AG04449 (cell line): ENCODE data around the gene VEGFA.

Source experiments
- CTCF ChIA-PET: fragments of 350-600 bp; formaldehyde crosslinking; extraction: SDS; loops from one replicate; lab custom pipeline; 2021; ENCODE audit warnings: antibody characterized with exemption; lab: Yijun Ruan, JAX
- POLR2A ChIA-PET: fragments of 400-600, 350-600 bp; formaldehyde crosslinking; extraction: SDS; loops from one replicate; lab custom pipeline; 2020; ENCODE audit warnings: antibody characterized with exemption, inconsistent platforms; lab: Yijun Ruan, JAX
- DNase-seq: peaks from one replicate; pipeline ENCODE4 v3.0.0-alpha.2; 2010; ENCODE audit warnings: low read depth, low spot score
- H3K4me3 ChIP-seq: 2 replicates; pipeline ENCODE4 v1.5.1; 2011; ENCODE audit warnings: low read depth, mild to moderate bottlenecking, control low read depth, low read length
- CTCF ChIP-seq: IDR thresholded peaks from one replicate; pipeline ENCODE4 v1.5.1; 2011; ENCODE audit warnings: mild to moderate bottlenecking, moderate library complexity, low read length, control low read depth, inconsistent platforms; ENCODE audit not compliant: insufficient read depth; ENCODE audit errors: missing control alignments

Gene VEGFA

DNA sequence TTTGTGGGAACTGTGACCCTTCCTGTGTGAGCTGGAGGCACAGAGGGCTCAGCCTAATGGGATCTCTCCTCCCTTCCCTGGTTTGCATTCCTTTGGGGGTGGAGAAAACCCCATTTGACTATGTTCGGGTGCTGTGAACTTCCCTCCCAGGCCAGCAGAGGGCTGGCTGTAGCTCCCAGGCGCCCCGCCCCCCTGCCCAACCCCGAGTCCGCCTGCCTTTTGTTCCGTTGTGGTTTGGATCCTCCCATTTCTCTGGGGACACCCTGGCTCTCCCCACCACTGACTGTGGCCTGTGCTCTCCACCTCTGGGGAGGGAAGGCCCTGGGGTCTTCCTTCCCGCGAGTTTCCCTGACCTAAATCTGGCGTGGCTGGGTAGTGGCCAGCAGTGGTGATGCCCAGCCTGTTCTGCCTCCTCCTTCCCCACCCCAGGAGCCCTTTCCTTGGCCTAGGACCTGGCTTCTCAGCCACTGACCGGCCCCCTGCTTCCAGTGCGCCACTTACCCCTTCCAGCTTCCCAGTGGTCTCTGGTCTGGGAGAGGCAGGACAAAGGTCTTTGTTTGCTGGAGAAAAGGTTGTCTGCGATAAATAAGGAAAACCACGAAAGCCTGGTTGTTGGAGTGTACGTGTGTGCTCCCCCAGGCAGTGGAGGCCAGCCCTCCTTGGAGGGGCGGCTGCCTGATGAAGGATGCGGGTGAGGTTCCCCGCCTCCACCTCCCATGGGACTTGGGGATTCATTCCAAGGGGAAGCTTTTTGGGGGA, 4.9 kb downstream of the VEGFA start:
- H3K4me3 ChIP-seq: peak overlapping the region; percentile 98
- POLR2A ChIA-PET: interaction anchor here (0.6 to 2.5 kb wide), 10 partner anchors 15 to 304 kb away, joined by 3 to 12 read pairs (median 4); partner anchors contain the start of gene GTPBP2
- CTCF ChIA-PET: interaction anchor here (0.6 to 7.1 kb wide), 42 partner anchors 8 to 310 kb away, joined by 3 to 77 read pairs (median 5); no protein-coding TSS in a partner anchor
- no peak for DNase-seq
- TF ChIP-seq CTCF: peak; percentile 89

- POLR2A ChIA-PET: interaction anchor here (0.8 to 2.5 kb wide), 5 partner anchors 15 to 298 kb away, joined by 3 to 12 read pairs (median 6); no protein-coding TSS in a partner anchor
- DNase-seq: no peak
- H3K4me3 ChIP-seq: peak overlapping the region; percentile 98
- no peak for TF ChIP-seq CTCF
- CTCF ChIA-PET: interaction anchor here (1.3 to 7.1 kb wide), 14 partner anchors 8 to 304 kb away, joined by 4 to 77 read pairs (median 11); no protein-coding TSS in a partner anchor
Observed at GRCh38 chr6:43775535-43775885, 5.5 kb downstream of the VEGFA start.

DNA sequence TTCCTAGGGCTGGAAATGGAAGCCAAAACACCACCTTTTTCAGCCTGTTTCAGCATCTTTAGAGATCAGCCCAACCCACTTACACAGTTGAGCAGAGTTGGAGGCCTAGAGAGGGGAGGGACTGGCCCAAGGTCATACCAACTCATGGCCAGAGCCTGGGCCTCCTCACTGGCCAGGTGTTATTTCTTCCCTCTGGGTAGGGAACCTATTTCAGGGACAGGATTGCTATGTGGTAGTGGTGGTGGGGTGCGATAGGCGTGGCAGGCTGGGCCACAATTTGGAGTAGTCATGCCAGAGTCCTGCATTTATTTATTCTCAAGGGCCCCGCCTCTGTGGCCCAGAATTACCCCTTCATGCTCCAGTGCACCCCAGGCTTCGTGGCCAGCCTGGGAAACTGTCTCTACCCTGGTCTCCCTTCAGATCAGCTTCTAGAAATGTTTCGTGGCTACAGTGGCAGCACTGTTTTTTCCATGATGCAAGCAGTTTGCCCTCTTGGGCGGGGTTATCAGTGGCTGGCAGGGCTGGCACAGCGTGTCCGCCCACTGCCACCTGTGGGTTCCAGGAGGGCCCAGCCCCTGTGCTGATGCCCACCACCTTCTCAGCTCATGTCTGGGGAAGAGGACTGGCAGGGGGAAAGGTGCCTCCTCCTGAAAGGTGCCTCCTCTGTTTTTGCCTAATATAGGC, 6.2 kb downstream of the VEGFA start:
- no peak for DNase-seq
- POLR2A ChIA-PET: interaction anchor here (1.7 kb wide), 1 partner anchor 11 kb away, joined by 7 read pairs; no protein-coding TSS in a partner anchor
- peak overlapping the region; percentile 29 for H3K4me3 ChIP-seq
- no peak for TF ChIP-seq CTCF
- CTCF ChIA-PET: interaction anchor here (0.9 to 7.1 kb wide), 8 partner anchors 7 to 303 kb away, joined by 3 to 77 read pairs (median 10); no protein-coding TSS in a partner anchor

DNA sequence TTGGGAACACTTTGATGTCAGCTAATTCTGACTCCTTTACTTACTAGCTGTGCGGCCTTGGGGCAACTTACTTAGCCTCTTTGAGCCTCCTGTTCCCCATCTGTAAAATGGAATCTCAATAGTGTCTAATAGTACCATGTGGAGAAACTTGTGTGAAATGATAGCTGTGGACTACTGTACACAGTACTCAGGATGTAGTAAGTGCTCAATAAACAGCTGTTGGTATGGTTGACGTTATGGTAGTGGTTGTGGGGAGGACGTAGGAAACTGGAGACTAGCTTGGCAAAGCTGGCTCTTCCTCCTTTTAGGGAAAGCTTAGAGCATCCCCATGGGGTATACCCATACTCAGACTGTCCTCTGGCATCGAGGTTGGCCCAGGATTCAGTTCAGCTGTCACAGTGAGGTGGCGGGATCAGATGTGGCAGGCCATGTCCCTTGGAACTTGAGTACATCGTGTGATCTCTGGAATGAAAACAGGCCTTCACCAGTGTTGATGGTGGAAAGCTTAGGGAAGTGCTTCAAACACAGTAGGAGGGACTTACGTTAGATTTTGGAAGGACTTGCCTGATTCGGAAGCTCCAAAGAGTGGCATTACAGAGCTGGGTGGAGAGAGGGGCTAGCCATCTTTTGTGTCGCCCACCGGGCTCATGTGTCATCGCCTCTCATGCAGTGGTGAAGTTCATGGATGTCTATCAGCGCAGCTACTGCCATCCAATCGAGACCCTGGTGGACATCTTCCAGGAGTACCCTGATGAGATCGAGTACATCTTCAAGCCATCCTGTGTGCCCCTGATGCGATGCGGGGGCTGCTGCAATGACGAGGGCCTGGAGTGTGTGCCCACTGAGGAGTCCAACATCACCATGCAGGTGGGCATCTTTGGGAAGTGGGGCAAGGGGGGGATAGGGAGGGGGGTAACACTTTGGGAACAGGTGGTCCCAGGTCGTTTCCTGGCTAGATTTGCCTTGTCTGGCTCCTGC, 7.1 kb downstream of the VEGFA start:
- DNase-seq: no peak
- no peak overlapping the region; the same call in none of the 2 replicates for H3K4me3 ChIP-seq
- CTCF ChIA-PET: interaction anchor here (0.6 to 7.1 kb wide), 12 partner anchors 8 to 303 kb away, joined by 3 to 77 read pairs (median 5); no protein-coding TSS in a partner anchor
- POLR2A ChIA-PET: interaction anchor here (0.6 to 1.7 kb wide), 6 partner anchors 8 to 295 kb away, joined by 3 to 7 read pairs (median 4); no protein-coding TSS in a partner anchor
- no peak for TF ChIP-seq CTCF

DNA sequence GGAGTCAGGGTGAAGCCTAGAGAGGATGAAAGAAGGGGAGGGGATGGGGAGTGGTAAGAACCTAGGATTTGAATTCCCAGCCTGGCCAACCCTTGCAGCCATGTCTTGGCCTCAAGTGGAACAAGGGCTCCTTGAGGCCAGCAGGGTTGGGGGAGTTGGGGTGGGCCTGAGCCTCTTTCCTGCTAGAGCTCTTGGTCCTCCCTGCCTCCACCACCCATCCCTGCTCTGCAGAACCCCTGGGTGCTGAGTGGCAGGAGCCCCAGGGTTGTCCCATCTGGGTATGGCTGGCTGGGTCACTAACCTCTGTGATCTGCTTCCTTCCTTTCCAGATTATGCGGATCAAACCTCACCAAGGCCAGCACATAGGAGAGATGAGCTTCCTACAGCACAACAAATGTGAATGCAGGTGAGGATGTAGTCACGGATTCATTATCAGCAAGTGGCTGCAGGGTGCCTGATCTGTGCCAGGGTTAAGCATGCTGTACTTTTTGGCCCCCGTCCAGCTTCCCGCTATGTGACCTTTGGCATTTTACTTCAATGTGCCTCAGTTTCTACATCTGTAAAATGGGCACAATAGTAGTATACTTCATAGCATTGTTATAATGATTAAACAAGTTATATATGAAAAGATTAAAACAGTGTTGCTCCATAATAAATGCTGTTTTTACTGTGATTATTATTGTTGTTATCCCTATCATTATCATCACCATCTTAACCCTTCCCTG, 8.3 kb downstream of the VEGFA start:
- DNase-seq: no peak
- no peak for TF ChIP-seq CTCF
- POLR2A ChIA-PET: interaction anchor here (1.5 to 1.6 kb wide), 2 partner anchors 9 to 11 kb away, joined by 4 read pairs; no protein-coding TSS in a partner anchor
- CTCF ChIA-PET: interaction anchor here (0.8 to 7.1 kb wide), 11 partner anchors 8 to 302 kb away, joined by 3 to 71 read pairs (median 4); no protein-coding TSS in a partner anchor
- H3K4me3 ChIP-seq: no peak overlapping the region
